ENCODE measurements around the gene NATD1.

DNA sequence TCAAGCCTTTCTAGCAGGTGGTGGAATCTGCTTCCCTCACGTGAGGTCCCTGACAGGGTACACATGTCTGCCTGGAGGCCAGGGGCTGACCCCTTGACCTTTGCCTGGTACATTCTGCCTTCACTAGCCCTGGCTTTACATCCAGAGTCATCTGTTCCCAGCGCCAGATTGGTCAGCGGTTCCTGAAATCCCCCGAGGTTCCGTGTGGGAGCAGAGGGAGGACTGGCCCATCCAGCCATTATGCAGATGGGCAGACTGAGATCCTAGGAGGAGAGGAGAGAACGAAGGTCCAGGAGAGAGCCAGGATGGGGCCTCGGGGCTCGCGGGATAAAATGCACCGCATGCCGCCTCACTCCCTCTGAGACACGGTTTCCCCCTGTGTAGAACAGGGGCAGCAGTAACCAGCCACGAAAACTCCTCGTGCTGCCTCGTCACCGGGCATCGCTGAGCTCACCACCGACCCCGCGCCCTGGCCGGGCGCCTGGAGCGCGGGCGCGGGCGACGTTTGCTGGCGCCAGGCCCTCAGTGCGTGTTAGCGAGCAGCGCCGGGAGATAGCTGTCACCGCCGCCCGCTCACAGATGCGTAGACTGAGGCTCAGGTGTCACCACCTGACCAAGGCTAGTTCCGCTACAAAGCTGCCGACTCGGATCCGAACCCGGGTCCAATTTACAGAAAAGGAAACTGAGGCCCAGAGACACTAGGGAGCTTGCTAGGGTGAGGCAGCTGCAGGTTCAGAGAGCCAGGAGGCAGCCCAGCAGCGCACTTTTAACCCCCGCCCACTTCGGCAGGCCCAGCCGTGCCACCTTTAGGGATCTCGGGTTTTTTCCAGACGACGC lies 30.5 kb upstream of the NATD1 start:
- TF ChIP-seq CTCF (IDR thresholded peaks at IDR 0.05): no peak; the same call in 1 of the 2 replicates
- TF ChIP-seq ZFX (IDR thresholded peaks at IDR 0.05; ENCODE audit: borderline replicate concordance): no peak
